T-helper 17 cell (primary cell): Measurements from ENCODE around the gene PSD4. TPM values are rescaled to one million over a fixed set of nuclear protein-coding genes. Genes with fewer than 3 reads are reported as not detected.

Source experiments
- ATAC-seq: fragments of 150-1000 bp; cut with Tn5 transposase; 2 replicates; pipeline ENCODE4 v1.10.0; 2021; ENCODE audit warnings: mild to moderate bottlenecking, moderate library complexity
- DNase-seq, 3 donors: peaks; one replicate each; pipeline versions ENCODE4 v3.0.0 to v3.0.0-alpha.2; 2020 to 2021
- H3K9me3 ChIP-seq: one replicate; pipeline ENCODE4 v1.7.0; 2013; ENCODE audit warnings: low read length, mild to moderate bottlenecking; ENCODE audit not compliant: control insufficient read depth, poor library complexity, severe bottlenecking
- H3K27ac Mint-ChIP-seq: one replicate; pipeline ENCODE4 v1.8.0; 2022; ENCODE audit warnings: mild to moderate bottlenecking, moderate library complexity, mixed read lengths
- H3K27me3 Mint-ChIP-seq: one replicate; pipeline ENCODE4 v1.8.0; 2022; ENCODE audit warnings: mixed read lengths
- H3K36me3 Mint-ChIP-seq: one replicate; pipeline ENCODE4 v1.8.0; 2022; ENCODE audit warnings: low read depth, mixed read lengths
- H3K4me1 Mint-ChIP-seq: one replicate; pipeline ENCODE4 v1.8.0; 2022; ENCODE audit warnings: mild to moderate bottlenecking, mixed read lengths
- H3K4me3 Mint-ChIP-seq: one replicate; pipeline ENCODE4 v1.8.0; 2022; ENCODE audit warnings: mild to moderate bottlenecking, moderate library complexity, mixed read lengths
- total RNA-seq, 4 donors: library from RNA in 2 of 4; stranded (reverse) in 2 of 4; gene quantifications; one replicate each; pipeline ENCODE4 v1.2.3 and lab custom pipeline; 2022 to 2026

Gene PSD4
- total RNA-seq, 2 donors from 2014 or later, result 141 to 160 TPM

- Mint-ChIP-seq H3K4me3 (no peak overlapping the region), H3K27ac (no peak overlapping the region), H3K27me3 (no peaks in the 10 kb centered on the region), H3K36me3 (no peaks in the 10 kb centered on the region), H3K4me1 (peaks cover 13% of the 10 kb centered on the region)
- no peaks in the 10 kb centered on the region for H3K9me3 ChIP-seq
- ATAC-seq (no peak), DNase-seq (no peak)
Measured at GRCh38 chr2:113203217-113203530, 29.4 kb downstream of the PSD4 start.

GRCh38 chr2:113203901-113204519 is 30.2 kb downstream of the PSD4 start:
- Mint-ChIP-seq H3K36me3 (no peaks in the 10 kb centered on the region), H3K4me1 (peaks cover 13% of the 10 kb centered on the region), H3K27ac (peak overlapping the region; percentile 62), H3K27me3 (no peaks in the 10 kb centered on the region), H3K4me3 (peak overlapping the region; percentile 49)
- H3K9me3 ChIP-seq, result no peaks in the 10 kb centered on the region
- DNase-seq (peak; percentile 25 to 66 (median 51)), ATAC-seq (peak; percentile 94)

GRCh38 chr2:113206251-113206650 is 32.5 kb downstream of the PSD4 start:
- H3K27me3 Mint-ChIP-seq, result no peaks in the 10 kb centered on the region
- H3K4me3 Mint-ChIP-seq, result no peak overlapping the region
- H3K27ac Mint-ChIP-seq, result peak overlapping the region; percentile 91
- ATAC-seq, result no peak
- H3K36me3 Mint-ChIP-seq, result no peaks in the 10 kb centered on the region
- DNase-seq, result no peak
- no peaks in the 10 kb centered on the region for H3K9me3 ChIP-seq
- peaks cover 15% of the 10 kb centered on the region for H3K4me1 Mint-ChIP-seq

DNA sequence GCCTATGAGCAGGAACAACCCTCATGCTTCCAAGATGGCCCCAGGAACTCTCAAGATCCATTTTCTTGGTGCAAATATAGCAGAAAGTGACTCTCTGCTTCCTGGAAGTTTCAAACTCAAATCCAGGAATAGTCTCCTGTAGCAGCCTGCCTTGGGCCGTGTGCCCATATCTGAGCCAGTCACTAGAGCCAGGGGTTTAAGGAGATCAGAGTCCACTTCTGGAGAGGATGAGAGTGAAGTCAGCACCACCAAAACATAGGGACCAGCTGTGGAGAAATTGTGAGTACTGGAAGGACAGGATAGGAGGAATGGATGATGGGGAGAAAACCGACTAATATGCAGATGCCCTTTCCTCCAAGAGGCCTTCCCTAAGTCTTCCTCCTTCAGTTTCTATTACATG is 33.2 kb downstream of the PSD4 start:
- no peaks in the 10 kb centered on the region for H3K9me3 ChIP-seq
- Mint-ChIP-seq H3K4me3 (no peak overlapping the region), H3K27me3 (no peaks in the 10 kb centered on the region), H3K4me1 (peaks cover 15% of the 10 kb centered on the region), H3K36me3 (no peaks in the 10 kb centered on the region), H3K27ac (no peak overlapping the region)
- DNase-seq (no peak), ATAC-seq (no peak)

GRCh38 chr2:113208396-113208795 is 34.6 kb downstream of the PSD4 start:
- no peak for DNase-seq
- H3K27ac Mint-ChIP-seq, result no peak overlapping the region
- H3K4me3 Mint-ChIP-seq, result no peak overlapping the region
- H3K27me3 Mint-ChIP-seq, result no peaks in the 10 kb centered on the region
- no peaks in the 10 kb centered on the region for H3K36me3 Mint-ChIP-seq
- no peaks in the 10 kb centered on the region for H3K9me3 ChIP-seq
- H3K4me1 Mint-ChIP-seq, result peaks cover 20% of the 10 kb centered on the region
- no peak for ATAC-seq

DNA sequence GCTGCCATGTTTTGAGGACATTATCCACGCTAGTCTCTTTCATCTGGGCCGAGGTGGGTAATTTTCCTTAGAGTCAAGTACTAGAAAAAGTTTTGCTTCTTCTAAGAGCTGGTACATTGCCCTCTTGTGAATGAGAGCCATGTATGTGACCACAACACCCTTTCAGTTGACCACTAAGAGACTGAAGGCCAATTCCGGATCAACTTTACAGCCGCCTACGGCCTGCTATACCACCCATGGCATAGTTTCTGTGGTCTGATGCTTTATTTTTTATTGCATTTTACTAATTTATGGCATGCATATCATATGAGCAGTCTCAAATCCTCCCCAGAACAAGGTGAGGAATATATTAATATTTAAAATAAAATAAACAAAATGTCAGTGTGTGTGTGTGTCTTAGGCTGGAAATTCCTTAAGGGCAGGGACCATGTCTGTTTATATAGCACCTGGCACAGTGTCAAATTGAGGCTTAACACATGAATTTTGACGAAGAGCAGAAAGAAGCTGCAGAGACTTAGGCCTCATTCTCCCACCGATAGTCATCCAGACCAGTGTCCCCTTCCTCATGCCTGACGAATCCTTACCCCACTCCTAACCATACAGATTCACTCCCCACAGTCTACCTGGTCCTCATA is 35.4 kb downstream of the PSD4 start:
- Mint-ChIP-seq H3K4me1 (peaks cover 18% of the 10 kb centered on the region), H3K4me3 (no peak overlapping the region), H3K36me3 (no peaks in the 10 kb centered on the region), H3K27me3 (no peaks in the 10 kb centered on the region), H3K27ac (no peak overlapping the region)
- DNase-seq, result no peak
- no peak for ATAC-seq
- H3K9me3 ChIP-seq, result no peaks in the 10 kb centered on the region

GRCh38 chr2:113209646-113210171 is 35.9 kb downstream of the PSD4 start:
- Mint-ChIP-seq H3K36me3 (no peaks in the 10 kb centered on the region), H3K27ac (no peak overlapping the region), H3K4me3 (no peak overlapping the region), H3K4me1 (peaks cover 15% of the 10 kb centered on the region), H3K27me3 (no peaks in the 10 kb centered on the region)
- DNase-seq (no peak), ATAC-seq (no peak)
- H3K9me3 ChIP-seq, result no peaks in the 10 kb centered on the region

- Mint-ChIP-seq H3K27ac (no peak overlapping the region), H3K4me1 (peaks cover 9% of the 10 kb centered on the region), H3K36me3 (no peaks in the 10 kb centered on the region), H3K27me3 (no peaks in the 10 kb centered on the region), H3K4me3 (no peak overlapping the region)
- H3K9me3 ChIP-seq, result no peaks in the 10 kb centered on the region
- no peak for ATAC-seq
- no peak for DNase-seq
Measured at GRCh38 chr2:113211226-113212105, 37.7 kb downstream of the PSD4 start.

GRCh38 chr2:113212245-113213060 is 38.7 kb downstream of the PSD4 start:
- no peak for DNase-seq
- no peak overlapping the region for H3K27ac Mint-ChIP-seq
- ATAC-seq, result no peak
- H3K27me3 Mint-ChIP-seq, result peaks cover 5% of the 10 kb centered on the region
- no peak overlapping the region for H3K4me3 Mint-ChIP-seq
- H3K9me3 ChIP-seq, result no peaks in the 10 kb centered on the region
- H3K4me1 Mint-ChIP-seq, result peaks cover 14% of the 10 kb centered on the region
- no peaks in the 10 kb centered on the region for H3K36me3 Mint-ChIP-seq

- H3K27ac Mint-ChIP-seq, result no peak overlapping the region
Measured at GRCh38 chr2:113213061-113213930, 39.5 kb downstream of the PSD4 start.

GRCh38 chr2:113214141-113214540 is 40.4 kb downstream of the PSD4 start:
- H3K27me3 Mint-ChIP-seq, result peaks cover 5% of the 10 kb centered on the region
- H3K4me1 Mint-ChIP-seq, result peaks cover 27% of the 10 kb centered on the region
- H3K4me3 Mint-ChIP-seq, result no peak overlapping the region
- no peak for DNase-seq
- H3K36me3 Mint-ChIP-seq, result no peaks in the 10 kb centered on the region
- H3K9me3 ChIP-seq, result no peaks in the 10 kb centered on the region
- ATAC-seq, result no peak
- H3K27ac Mint-ChIP-seq, result no peak overlapping the region

More at GRCh38 chr2:113213061-113213930, 39.5 kb downstream of the PSD4 start:
- H3K4me1 Mint-ChIP-seq, result peaks cover 21% of the 10 kb centered on the region
- peaks cover 5% of the 10 kb centered on the region for H3K27me3 Mint-ChIP-seq
- DNase-seq (no peak), ATAC-seq (no peak)
- no peak overlapping the region for H3K4me3 Mint-ChIP-seq
- no peaks in the 10 kb centered on the region for H3K9me3 ChIP-seq
- H3K36me3 Mint-ChIP-seq, result no peaks in the 10 kb centered on the region

DNA sequence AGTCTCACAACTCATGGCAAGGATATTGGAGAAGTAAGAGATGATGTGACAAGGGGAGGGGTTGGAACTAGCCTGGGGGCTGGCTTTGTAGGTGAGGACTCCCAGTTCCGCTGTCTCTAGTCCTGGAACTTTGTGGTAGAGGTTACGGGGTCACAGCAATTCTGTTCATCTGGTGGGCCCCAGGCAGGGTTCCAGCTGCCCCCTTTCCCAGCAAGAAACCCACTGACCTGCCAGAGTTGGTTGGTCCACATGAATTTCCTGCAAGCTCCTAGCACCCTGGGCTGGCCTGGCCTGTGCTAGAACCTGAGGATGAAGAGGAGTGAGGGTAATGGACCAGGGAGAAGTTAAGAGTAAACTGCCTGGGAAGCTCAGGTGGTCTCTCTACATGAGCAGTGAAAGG is 41.3 kb downstream of the PSD4 start:
- no peaks in the 10 kb centered on the region for H3K9me3 ChIP-seq
- Mint-ChIP-seq H3K4me1 (peaks cover 26% of the 10 kb centered on the region), H3K27me3 (peaks cover 5% of the 10 kb centered on the region), H3K36me3 (no peaks in the 10 kb centered on the region), H3K27ac (no peak overlapping the region), H3K4me3 (no peak overlapping the region)
- DNase-seq, result no peak
- ATAC-seq, result no peak
